Fibroblast of lung (primary cell): Measurements from ENCODE around the gene RPE. TPM values are rescaled to one million over a fixed set of nuclear protein-coding genes. Genes with fewer than 3 reads are reported as not detected.

ENCODE experiments used
- DNase-seq, 2 donors: peaks; one replicate each; pipeline versions ENCODE4 v3.0.0 to v3.0.0-alpha.2; 2010; ENCODE audit warnings: low read depth in 2 of 2
- H2AFZ ChIP-seq: 2 replicates; pipeline ENCODE4 v1.5.1; 2012; ENCODE audit warnings: low read length, control low read depth, inconsistent platforms
- H3K27ac ChIP-seq: 2 replicates; pipeline ENCODE4 v1.5.1; 2011; ENCODE audit warnings: low read length, control low read depth; ENCODE audit not compliant: insufficient read depth
- H3K27me3 ChIP-seq: 2 replicates; pipeline ENCODE4 v1.5.1; 2011; ENCODE audit warnings: mild to moderate bottlenecking, low read length; ENCODE audit not compliant: control insufficient read depth, insufficient read depth
- H3K36me3 ChIP-seq: 2 replicates; pipeline ENCODE4 v1.5.1; 2011; ENCODE audit warnings: low read length; ENCODE audit not compliant: control insufficient read depth, insufficient read depth
- H3K4me1 ChIP-seq: 2 replicates; pipeline ENCODE4 v1.5.1; 2011; ENCODE audit warnings: low read length; ENCODE audit not compliant: control insufficient read depth, insufficient read depth; ENCODE audit errors: extremely low read depth
- H3K4me2 ChIP-seq: 2 replicates; pipeline ENCODE4 v1.5.1; 2011; ENCODE audit warnings: low read length, control low read depth; ENCODE audit not compliant: insufficient read depth; ENCODE audit errors: extremely low read depth
- H3K4me3 ChIP-seq, 4 experiments: fragments of 200-600 bp in 1 of 4; sonication (generic) in 1 of 4; replicated peaks in 1 of 4; 2 replicates each; pipeline ENCODE4 v1.5.1; 2011 to 2016; ENCODE audit warnings: low read length in 4 of 4, low read depth in 3 of 4, mild to moderate bottlenecking in 3 of 4, control low read depth in 2 of 4, inconsistent platforms in 1 of 4, mixed read lengths in 1 of 4; ENCODE audit not compliant: insufficient read depth in 1 of 4; ENCODE audit errors: control extremely low read depth in 1 of 4
- H3K79me2 ChIP-seq: 2 replicates; pipeline ENCODE4 v1.5.1; 2012; ENCODE audit warnings: mild to moderate bottlenecking, low read length, inconsistent platforms; ENCODE audit not compliant: control insufficient read depth, insufficient read depth
- H3K9ac ChIP-seq: 2 replicates; pipeline ENCODE4 v1.5.1; 2011; ENCODE audit warnings: mild to moderate bottlenecking, low read length, control low read depth; ENCODE audit not compliant: insufficient read depth
- H3K9me3 ChIP-seq: 2 replicates; pipeline ENCODE4 v1.5.1; 2012; ENCODE audit warnings: low read depth, low read length; ENCODE audit not compliant: control insufficient read depth, insufficient read depth
- H4K20me1 ChIP-seq: 2 replicates; pipeline ENCODE4 v1.5.1; 2011; ENCODE audit warnings: low read length; ENCODE audit not compliant: control insufficient read depth, insufficient read depth; ENCODE audit errors: extremely low read depth
- CTCF ChIP-seq, 2 donors: IDR thresholded peaks in 1 of 2; conservative IDR thresholded peaks in 1 of 2; 1 replicate in 1 of 2; 2 replicates in 1 of 2; pipeline ENCODE4 v1.5.1; 2011 to 2012; ENCODE audit warnings: low read length in 2 of 2, control low read depth in 1 of 2, inconsistent platforms in 1 of 2, low read depth in 1 of 2, mild to moderate bottlenecking in 1 of 2
- EZH2 ChIP-seq: IDR thresholded peaks from 2 replicates; pipeline ENCODE4 v1.5.1; 2012; ENCODE audit warnings: low read length, control low read depth, mild to moderate bottlenecking; ENCODE audit errors: missing control alignments
- polyA plus RNA-seq, 2 donors: library from polyadenylated mRNA; depleted of rRNA in 1 of 2; stranded (reverse) in 1 of 2; unstranded in 1 of 2; fragments of >200 nt; gene quantifications; 2 replicates each; pipeline ENCODE4 v1.2.1, GENCODE V29; 2011 to 2012; ENCODE audit warnings: missing spikeins in 1 of 2
- total RNA-seq: library from RNA; depleted of rRNA; stranded (reverse); fragments of >200 nt; gene quantifications from 2 replicates; pipeline ENCODE4 v1.2.1, GENCODE V29; 2014

The RPE gene
- total and polyA plus RNA-seq, 2 donors (not counting 1 experiment from before 2014, with no cell fraction given) = 75.1 to 81.3 TPM

GRCh38 chr2:210003359-210003758 lies 921 bp downstream of the RPE start:
- Histone ChIP-seq H3K4me2 (peak overlapping the region; percentile 95), H3K36me3 (no peaks in the 10 kb centered on the region), H3K9me3 (no peaks in the 10 kb centered on the region), H3K27me3 (no peaks in the 10 kb centered on the region), H3K9ac (peak overlapping the region; percentile 70), H3K4me1 (peaks cover 2% of the 10 kb centered on the region), H3K4me3 (peak overlapping the region; percentile 69 to 100 (median 80)), H4K20me1 (no peaks in the 10 kb centered on the region), H2AFZ (no peak overlapping the region), H3K27ac (peak overlapping the region; percentile 86), H3K79me2 (peaks cover 57% of the 10 kb centered on the region)
- DNase-seq = peak in 1 of 2 donors; percentile 37
- no peak for TF ChIP-seq CTCF (conservative IDR thresholded peaks at IDR 0.05 in 1 of 2, IDR thresholded peaks at IDR 0.05 in 1 of 2; ENCODE audit: low read depth in 1 of 2, low read length in 2 of 2)
- TF ChIP-seq EZH2 = no peak

- Histone ChIP-seq H3K79me2 (peaks cover 65% of the 10 kb centered on the region), H3K9me3 (no peaks in the 10 kb centered on the region), H3K9ac (no peak overlapping the region), H3K27ac (no peak overlapping the region), H3K4me1 (peaks cover 2% of the 10 kb centered on the region), H3K4me3 (no peak overlapping the region), H2AFZ (no peak overlapping the region), H3K4me2 (peak overlapping the region; percentile 26), H4K20me1 (no peaks in the 10 kb centered on the region), H3K36me3 (no peaks in the 10 kb centered on the region), H3K27me3 (no peaks in the 10 kb centered on the region)
- no peak for DNase-seq
- TF ChIP-seq EZH2 (no peak), CTCF (conservative IDR thresholded peaks at IDR 0.05 in 1 of 2, IDR thresholded peaks at IDR 0.05 in 1 of 2; ENCODE audit: low read depth in 1 of 2, low read length in 2 of 2) (no peak)
These were observed 2.4 kb downstream of the RPE start for GRCh38 chr2:210004881-210005280.

- no peaks in the 10 kb centered on the region for H3K27me3 ChIP-seq
- no peak overlapping the region for H3K4me3 ChIP-seq
- no peak overlapping the region for H3K9ac ChIP-seq
- H3K27ac ChIP-seq = no peak overlapping the region
- no peak overlapping the region for H2AFZ ChIP-seq
- no peaks in the 10 kb centered on the region for H3K36me3 ChIP-seq
- H3K4me2 ChIP-seq = no peak overlapping the region
- H3K79me2 ChIP-seq = peaks cover 82% of the 10 kb centered on the region
- no peaks in the 10 kb centered on the region for H4K20me1 ChIP-seq
- peaks cover 2% of the 10 kb centered on the region for H3K4me1 ChIP-seq
- DNase-seq = peak in 1 of 2 donors; percentile 11
- no peaks in the 10 kb centered on the region for H3K9me3 ChIP-seq
- TF ChIP-seq EZH2 (no peak), CTCF (conservative IDR thresholded peaks at IDR 0.05 in 1 of 2, IDR thresholded peaks at IDR 0.05 in 1 of 2; ENCODE audit: low read depth in 1 of 2, low read length in 2 of 2) (no peak)
These were observed 5.5 kb downstream of the RPE start for GRCh38 chr2:210007895-210008294.
